ENCODE results near the gene ITIH3. TPM values are rescaled to one million over a fixed set of nuclear protein-coding genes. Genes with fewer than 3 reads are reported as not detected.

The ITIH3 gene
- polyA plus RNA-seq, 1 of the 3 experiments (the other 2 are of a cell fraction), result 4.3 TPM

- TF ChIP-seq MEF2A (IDR thresholded peaks at IDR 0.05; ENCODE audit: borderline replicate concordance, low read depth) (no peak), IRF3 (IDR thresholded peaks at IDR 0.05; ENCODE audit: low read depth, low read length) (no peak)
These were observed 20.4 kb upstream of the ITIH3 start (continued) for GRCh38 chr3:52774066-52774713.

- H3K79me2 ChIP-seq (ENCODE audit: insufficient read depth), result peaks cover 2% of the 10 kb centered on the region; the same call in 1 of the 2 replicates
- no peak overlapping the region for H3K9ac ChIP-seq
- no peak overlapping the region for H3K4me3 ChIP-seq (ENCODE audit: low read depth in 2 of 2, low read length in 1 of 2)
- no peaks in the 10 kb centered on the region for H3K9me2 ChIP-seq
- peak; percentile 14 for DNase-seq
- no peaks in the 10 kb centered on the region for H3K36me3 ChIP-seq (replicated peaks in 1 of 2; ENCODE audit: control insufficient read depth in 1 of 2, insufficient read depth in 2 of 2, low read length in 1 of 2)
- H3K4me1 ChIP-seq (ENCODE audit: control insufficient read depth in 1 of 2, insufficient read depth in 2 of 2, low read depth in 1 of 2, low read length in 1 of 2), result peaks cover 0 to 10% of the 10 kb centered on the region in 2 experiments; a peak in 1 of 4 replicates
- no peaks in the 10 kb centered on the region for H4K20me1 ChIP-seq (ENCODE audit: insufficient read depth)
- no peak overlapping the region for H3K4me2 ChIP-seq
- no peaks in the 10 kb centered on the region for H3K9me3 ChIP-seq
- CTCF ChIA-PET, result no interaction called here
- H3K27ac ChIP-seq (ENCODE audit: low read depth in 2 of 2, low read length in 1 of 2), result no peak overlapping the region; a peak in 1 of 4 replicates
- WGBS (ENCODE audit: low lambda C conversion rate), result 51% methylated on average over 6 of the region's 6 CpGs
- no peak for TF ChIP-seq RAD21 (IDR thresholded peaks at IDR 0.05; ENCODE audit: low read length)
- TF ChIP-seq TCF12 (IDR thresholded peaks at IDR 0.05), result no peak
- TF ChIP-seq GABPA (IDR thresholded peaks at IDR 0.05; ENCODE audit: low read depth), result no peak
- no peak for TF ChIP-seq TEAD4 (IDR thresholded peaks at IDR 0.05; ENCODE audit: borderline replicate concordance, insufficient read depth)
- TF ChIP-seq CTCF (IDR thresholded peaks at IDR 0.05), result no peak
- no peak for TF ChIP-seq YY1 (IDR thresholded peaks at IDR 0.05; ENCODE audit: low read depth)
- no peak for TF ChIP-seq FOXJ3 (CRISPR knock-in tag; IDR thresholded peaks at IDR 0.05)
- no peak for TF ChIP-seq SMC3 (IDR thresholded peaks at IDR 0.05; ENCODE audit: low read depth, low read length)
- TF ChIP-seq, protein P1, sequence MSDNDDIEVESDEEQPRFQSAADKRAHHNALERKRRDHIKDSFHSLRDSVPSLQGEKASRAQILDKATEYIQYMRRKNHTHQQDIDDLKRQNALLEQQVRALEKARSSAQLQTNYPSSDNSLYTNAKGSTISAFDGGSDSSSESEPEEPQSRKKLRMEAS (IDR thresholded peaks at IDR 0.05; ENCODE audit: low read depth), result no peak
- TF ChIP-seq RXRA (IDR thresholded peaks at IDR 0.05; ENCODE audit: borderline replicate concordance, low read depth), result no peak
- no peak for TF ChIP-seq NFIC (IDR thresholded peaks at IDR 0.05; ENCODE audit: borderline replicate concordance)
- TF ChIP-seq NRF1 (IDR thresholded peaks at IDR 0.05; ENCODE audit: low read depth, low read length), result no peak
- TF ChIP-seq, protein P2, sequence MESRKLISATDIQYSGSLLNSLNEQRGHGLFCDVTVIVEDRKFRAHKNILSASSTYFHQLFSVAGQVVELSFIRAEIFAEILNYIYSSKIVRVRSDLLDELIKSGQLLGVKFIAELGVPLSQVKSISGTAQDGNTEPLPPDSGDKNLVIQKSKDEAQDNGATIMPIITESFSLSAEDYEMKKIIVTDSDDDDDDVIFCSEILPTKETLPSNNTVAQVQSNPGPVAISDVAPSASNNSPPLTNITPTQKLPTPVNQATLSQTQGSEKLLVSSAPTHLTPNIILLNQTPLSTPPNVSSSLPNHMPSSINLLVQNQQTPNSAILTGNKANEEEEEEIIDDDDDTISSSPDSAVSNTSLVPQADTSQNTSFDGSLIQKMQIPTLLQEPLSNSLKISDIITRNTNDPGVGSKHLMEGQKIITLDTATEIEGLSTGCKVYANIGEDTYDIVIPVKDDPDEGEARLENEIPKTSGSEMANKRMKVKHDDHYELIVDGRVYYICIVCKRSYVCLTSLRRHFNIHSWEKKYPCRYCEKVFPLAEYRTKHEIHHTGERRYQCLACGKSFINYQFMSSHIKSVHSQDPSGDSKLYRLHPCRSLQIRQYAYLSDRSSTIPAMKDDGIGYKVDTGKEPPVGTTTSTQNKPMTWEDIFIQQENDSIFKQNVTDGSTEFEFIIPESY (IDR thresholded peaks at IDR 0.05; ENCODE audit: borderline replicate concordance, low read depth), result no peak
- H2AFZ ChIP-seq (ENCODE audit: low read depth), result no peak overlapping the region
- H3F3A ChIP-seq (replicated peaks; ENCODE audit: insufficient read depth), result no peaks in the 10 kb centered on the region
- peaks cover 9% of the 10 kb centered on the region; the same call in 1 of the 2 replicates for H3K27me3 ChIP-seq (ENCODE audit: insufficient read depth)
- POLR2A ChIA-PET, result interaction anchor here (0.6 kb wide), 1 partner anchor 739 kb away, joined by 3 read pairs; no protein-coding TSS in a partner anchor
These were observed 19.4 kb upstream of the ITIH3 start for GRCh38 chr3:52774901-52775864.
